HG03135 (cell line): ENCODE data around the gene KIF26B.

Source experiments
- ATAC-seq: cut with Tn5 transposase; IDR thresholded peaks from one replicate; pipeline ENCODE4 v1.9.1; 2021; ENCODE audit warnings: mild to moderate bottlenecking, moderate library complexity; ENCODE audit not compliant: unreplicated experiment

The KIF26B gene

DNA sequence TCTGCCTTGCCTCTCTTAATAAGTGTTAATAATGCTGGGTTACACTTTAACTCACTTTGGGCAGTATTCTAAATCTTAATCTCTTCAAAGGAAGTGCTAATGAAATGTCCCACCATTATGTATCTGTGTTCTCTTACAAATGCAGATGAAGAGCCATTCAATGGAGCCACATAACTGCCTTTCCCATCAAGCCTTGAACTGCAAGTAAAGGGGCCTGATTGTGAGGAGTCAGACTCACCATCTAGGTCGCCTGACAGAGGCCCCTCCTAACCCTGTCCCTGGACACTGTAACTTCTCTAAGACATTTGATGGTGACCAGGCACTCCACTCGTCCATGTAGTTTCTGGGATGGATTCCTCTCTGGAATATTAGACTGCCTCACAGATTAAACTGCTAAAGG, 329.4 kb downstream of the KIF26B start:
- ATAC-seq: no peak

DNA sequence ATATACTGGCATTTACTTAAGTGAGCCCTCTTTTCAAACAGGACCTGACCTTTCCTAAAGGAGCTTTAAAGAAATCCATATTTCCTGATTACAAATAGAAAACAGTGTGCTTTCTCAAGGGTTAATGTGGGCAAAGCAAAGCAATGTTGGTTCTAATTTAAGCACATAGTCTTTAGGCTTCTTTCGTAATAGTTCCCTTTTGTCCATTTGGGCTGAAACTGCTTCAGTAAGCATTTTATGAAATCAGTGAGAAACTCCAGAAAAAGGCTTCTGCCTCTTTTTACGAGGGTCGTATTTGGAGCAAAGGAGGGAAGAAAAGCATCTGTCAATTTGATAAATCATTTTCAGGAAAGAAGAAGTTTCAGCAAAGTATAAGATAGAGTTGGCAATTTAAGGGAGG, 331.2 kb downstream of the KIF26B start:
- ATAC-seq: no peak

DNA sequence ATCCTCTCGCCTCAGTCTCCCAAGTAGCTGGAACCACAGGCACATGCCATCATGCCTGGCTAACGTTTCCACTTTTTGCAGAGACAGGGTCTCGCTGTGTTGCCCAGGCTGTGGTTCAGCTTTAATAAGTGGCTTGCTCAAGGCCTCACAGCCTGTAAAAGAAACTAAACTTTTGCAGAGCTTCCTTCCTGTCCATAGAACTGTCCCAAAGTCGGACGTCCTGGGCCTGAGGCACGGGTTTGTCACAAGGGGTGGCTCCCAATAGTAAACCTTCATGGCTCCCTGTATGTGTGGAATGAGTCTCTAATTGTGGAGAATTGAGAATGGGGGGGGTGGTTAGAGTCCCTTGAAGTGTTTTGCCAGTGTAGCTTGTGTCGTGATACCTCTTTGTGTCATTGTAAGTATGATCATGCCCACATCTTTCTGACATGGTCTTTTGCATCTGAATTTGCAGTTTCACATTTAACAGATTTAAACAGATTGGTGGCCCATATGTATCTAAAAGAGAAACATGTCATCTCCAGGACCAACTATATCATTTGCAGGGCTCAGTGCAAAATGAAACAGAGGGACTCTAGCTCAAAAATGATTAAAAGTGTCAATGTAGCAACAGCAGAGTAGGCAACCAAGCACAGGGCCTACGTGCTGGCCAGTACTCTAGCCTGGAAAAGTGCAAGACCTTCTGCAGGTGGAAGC, 332.1 kb downstream of the KIF26B start:
- ATAC-seq: no peak

DNA sequence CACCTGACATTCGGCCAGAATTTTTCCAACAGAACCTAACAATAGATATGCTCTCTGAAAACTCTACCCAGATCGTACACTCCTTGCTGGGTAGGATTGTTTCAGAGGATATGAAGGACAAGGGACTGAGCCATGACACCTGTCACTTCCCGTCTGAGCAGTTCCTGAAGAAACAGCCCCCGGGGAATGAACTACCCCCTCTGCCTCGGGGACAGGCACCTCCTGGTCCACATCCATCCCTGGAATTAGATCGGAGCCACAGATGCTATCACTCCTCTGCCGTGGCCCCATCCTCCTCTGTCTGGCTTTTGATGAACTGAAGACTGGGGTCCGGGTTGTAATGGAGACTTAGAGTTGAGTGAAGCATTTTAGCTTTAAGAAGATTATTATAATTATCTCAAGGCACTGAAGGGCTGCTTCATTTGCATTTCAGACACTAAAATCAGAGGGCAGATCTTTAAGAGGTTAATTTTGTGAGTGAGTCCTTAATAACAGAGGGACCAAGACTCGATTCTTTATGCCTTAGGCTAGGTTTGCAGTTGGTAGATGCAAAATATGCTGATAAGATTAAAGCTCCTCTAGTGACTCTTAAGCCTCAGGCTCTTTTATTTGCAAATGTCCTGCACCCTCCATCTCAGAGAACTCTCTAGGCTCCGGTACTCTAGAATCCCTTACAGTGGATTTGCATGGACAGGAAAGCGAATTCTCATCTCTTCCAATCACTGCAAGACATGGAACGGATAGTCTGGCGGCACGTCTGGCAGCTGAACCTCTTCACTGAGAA, 333.8 kb downstream of the KIF26B start:
- ATAC-seq: no peak

DNA sequence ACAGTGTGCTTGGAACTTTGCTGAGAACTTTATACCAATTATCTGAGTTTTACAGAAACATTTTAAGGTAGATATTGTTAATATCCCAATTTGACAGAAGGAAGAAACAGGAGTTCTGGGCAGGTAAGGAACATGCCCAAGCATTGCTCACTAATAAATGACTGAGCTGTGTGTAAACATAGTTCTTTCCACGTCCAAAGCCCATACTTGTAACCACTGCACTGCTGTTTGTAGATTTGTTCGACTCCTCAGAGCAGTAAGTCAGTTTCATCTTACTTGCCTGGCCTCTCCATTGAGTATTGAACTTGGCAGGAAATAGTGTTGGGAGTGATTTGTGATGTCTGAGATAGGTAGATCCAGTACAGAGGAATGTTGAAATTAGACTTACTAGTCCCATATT, 335.1 kb downstream of the KIF26B start:
- ATAC-seq: no peak

DNA sequence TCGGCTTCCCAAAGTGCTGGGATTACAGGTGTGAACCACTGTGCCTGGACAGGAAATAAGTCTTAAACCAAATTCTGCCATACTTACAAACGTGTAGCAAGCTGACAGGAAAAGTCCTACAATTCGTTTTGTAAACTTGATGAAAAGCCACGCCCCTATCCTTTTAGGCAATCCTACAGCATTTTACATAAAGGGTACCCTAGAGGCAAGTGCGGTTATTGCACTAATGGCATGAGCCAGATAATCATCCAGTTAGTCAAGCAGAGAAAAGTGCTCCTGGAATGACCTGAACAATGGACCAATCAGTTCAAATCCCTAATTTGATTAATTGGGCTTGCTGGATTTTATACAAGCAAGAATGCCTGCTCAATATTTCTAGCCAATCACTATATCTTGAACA, 338.2 kb downstream of the KIF26B start:
- ATAC-seq: no peak

DNA sequence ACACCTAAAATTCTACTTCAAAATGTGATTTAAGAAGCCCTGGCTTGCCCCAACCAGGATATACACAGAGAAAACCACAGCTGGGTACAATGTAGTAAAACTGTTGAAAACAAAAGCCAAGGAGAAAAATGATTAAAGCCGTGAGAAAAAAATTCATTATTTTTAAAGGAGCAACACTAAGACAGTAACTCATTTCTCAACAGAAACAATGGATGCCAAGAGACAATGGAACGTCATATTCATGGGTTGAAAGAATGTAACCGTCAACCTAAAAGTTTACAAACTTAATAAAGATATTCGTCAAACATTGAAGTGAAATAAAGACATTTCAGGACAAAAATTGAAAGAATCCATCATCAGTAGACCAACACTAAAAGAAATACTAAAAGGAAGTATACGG, 340.9 kb downstream of the KIF26B start:
- no peak for ATAC-seq

DNA sequence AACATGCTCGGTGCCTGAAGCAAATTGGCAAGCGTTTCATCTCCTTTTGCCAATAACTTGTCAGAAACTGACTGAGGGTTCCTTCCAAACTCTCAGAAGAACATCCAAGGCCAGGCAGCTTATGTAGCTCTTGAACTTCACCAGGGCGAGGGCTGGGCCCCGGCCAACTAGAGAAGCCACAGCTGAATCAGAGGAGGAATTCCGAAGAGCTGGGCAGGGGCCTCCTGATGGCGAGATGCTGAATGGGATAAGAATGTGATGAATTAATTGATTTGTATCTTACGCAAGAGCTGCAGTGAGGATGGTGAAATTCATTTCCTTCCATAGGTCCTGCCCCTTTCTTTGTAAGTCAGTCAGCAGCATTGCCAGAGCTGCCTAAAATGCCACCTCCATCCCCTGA, 345.8 kb downstream of the KIF26B start:
- ATAC-seq: no peak

DNA sequence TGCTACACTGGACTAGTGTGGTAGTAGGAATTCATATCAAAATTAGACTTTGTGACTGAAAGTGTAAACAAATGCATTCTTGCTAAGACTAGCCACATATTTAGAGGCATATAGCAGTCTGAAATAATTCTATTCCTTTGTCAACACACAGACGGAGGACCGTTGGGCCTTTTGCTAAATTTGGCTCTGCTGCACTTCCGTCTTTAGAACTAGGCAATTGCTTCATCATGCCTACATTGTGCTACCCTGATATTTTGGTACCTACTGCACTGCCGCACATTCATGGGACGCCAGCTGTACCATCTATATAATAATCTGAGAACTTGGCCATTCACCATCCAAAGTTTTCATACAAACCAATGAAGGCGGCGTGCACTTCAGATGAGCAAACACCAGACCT, 346.8 kb downstream of the KIF26B start:
- no peak for ATAC-seq

DNA sequence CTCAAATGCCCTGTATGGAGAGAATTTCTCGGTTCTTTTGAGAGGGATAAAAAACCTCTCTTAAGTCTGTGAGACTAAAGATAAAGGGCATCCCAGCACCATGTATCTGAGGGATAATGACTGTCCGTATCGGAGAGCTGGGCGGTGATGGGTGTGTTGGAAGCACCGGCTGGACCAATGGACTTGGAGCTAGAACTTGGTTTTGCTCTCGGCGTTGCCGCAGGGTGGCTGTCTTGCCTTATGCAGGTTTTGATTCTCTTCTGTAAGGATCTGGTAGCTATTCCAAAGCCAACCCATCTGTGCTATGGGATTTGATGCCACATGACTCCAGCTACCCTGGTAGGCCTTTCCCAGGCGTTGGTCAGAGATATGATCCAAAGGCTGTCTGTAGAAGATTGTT, 348.8 kb downstream of the KIF26B start:
- no peak for ATAC-seq

DNA sequence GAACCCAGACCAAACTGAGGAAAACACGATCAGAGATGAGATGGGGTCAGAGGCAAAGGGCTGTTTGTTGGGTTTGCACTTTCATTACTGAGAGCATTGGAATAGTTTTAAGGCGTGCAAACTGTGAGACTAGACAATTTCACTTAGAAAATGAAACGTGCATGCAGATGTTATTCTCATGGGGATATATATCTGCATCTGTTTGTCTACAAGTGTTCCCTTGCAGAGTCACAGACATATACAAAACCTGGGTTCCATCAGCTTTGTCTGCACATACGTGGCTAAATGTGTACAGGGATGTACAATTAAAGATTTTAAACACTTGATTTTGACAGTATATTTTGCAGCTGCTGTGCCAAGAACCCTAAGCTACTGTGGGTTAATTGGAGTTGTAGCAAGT, 355.4 kb downstream of the KIF26B start:
- ATAC-seq: no peak

DNA sequence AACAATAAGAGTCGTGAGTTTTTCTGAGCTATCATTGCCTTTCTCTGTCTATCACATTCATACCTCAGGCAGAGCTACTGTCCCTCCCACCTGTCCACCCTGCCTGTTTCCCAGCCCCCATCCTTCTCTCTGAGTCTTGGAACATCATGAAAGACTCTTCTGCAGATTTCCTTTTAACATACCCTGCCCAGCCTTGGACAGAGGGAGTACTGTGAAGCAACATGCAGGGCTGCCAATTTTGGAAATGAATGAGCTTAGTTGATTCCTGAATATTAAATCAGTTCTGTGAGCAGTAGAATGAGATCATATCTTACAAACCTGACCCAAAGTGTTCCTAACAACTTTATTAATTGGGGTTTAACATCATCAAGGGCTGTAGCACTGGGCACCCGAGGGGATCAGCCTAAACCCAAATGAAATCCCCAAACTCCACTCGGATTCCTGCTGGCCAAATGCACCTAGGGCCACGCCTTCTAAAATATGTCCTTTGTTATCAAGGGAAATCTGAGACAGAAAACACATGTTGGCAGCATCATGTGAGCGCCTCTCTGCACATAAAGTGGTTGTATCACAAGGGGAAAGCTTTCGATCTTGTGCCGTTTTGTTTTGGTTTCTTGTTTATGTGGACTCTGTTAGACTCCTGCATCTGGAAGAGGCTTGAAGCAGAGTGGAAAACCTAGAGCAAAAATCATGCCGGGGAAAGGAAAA, 357.6 kb downstream of the KIF26B start:
- no peak for ATAC-seq

DNA sequence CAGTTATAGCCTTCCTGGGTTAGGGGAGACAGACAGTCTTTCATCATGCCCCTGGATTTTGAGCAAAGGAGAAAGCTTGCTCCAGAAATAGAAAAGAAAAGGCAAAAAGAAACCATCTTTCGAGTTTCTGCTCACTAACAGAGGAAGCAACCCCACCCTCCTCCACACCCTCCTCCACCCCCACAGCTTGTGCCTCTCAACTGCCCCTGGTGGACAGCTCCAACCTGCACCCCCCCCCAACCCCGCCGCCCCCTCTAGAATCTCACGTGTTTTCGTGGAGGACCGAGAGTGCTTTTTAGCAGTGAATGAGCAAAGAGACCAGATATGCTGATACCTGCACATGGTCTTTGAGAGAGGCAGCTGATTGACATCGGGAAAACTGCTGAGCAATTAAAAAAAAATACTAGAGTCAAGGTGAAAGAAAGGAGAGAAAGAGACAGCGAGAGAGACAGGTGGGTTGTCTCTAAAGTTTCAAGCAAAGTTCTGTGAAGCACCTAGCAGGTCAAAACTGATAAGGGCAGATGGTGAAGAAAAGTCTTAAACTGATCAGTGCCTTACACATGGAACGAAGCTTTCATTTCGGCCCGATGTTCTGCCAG, 358.3 kb downstream of the KIF26B start:
- no peak for ATAC-seq

DNA sequence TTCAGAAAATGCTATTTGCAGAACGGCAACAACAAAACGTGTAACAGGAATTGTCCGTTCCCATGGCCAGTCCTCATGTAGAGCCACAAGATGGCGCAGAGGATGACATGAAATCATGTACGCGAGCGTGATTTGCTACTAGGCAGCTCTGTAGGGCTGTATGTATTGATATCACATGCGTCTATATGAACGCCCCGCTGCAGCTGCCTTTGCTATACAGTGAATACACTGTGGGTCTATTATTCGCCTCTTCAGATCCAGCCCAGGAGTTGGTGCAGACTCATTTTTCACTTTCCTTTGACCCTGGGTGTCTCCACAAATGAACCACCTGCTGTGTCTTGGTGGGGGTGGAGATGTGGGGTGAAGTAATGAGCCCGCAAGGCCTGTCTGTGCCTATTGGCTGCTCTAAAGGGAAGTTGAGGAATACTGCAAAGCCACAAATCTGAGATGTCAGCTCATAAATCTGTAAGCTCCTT, 361.5 kb downstream of the KIF26B start:
- no peak for ATAC-seq

DNA sequence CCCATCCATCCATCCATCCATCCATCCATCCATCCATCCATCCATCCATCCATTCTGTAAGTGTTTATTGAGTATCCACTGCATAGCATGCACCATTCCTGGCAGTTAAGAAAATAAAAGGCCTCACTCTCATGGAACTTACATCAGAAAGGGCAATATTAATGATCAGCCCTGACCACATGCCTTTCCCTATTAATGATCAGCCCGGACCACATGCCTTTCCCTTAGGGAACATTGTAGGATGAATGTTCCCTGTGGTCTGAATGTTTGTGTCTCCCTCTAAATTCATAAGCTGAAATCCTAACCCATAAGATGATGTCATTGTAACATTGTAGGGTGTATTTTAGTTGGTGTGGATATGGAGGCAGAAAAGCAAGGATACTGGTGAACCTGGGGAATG, 365.8 kb downstream of the KIF26B start:
- ATAC-seq: no peak

DNA sequence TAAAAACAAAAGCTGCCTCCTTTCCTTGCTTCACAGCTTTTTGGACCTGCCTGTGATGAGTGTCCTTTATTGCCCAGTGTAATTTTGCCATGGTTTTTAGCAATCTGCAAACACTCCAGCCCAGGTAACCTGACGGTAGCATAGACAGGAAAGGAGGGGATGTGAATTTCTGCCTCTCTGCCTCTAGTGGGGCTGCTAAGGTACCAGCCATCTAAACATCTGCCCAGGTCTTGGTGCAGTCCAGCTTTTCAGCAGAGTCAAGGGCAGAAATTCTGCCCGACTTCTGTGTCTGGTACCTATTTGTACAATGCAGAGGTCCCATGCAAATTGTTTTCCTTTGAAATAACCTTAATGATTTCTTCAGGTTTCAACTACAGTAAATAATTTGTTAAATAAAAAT, 371.4 kb downstream of the KIF26B start:
- no peak for ATAC-seq

DNA sequence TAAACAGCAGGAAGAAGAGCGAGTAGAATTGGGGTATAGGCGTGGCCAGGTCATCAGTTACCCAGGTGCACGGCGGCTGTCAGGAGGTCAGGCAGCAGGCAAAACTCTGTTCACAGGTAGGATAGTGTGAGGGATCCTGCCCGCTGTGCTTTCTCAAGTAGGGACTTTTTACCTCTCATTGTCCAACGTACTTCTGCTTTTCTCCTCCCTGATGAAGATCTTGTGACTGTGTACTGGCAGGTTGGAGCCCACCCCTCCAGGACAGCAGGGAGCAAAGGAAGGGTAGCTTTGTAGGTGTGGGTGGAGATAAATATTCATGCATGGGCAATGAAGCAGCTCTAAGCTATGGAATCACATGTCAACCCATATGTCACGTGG, 373.5 kb downstream of the KIF26B start:
- ATAC-seq: no peak

DNA sequence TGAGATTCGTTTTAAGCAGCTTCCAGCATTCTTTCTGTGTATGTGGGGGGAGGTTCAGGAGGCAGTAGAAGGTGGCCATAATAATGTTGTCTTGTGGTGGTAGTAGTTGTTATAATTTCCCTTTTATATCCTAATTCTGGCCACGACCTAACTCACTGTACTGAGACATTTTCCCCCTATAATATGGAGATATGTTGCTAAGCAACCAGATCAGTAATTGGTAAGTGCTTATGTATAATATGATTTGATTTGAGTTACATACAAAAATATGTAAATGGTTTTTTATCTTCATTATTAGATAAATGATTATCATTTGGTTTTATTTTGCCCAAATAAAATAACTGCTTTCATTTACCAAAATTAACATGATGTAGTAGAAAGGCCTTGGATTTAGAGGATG, 376.2 kb downstream of the KIF26B start:
- no peak for ATAC-seq

DNA sequence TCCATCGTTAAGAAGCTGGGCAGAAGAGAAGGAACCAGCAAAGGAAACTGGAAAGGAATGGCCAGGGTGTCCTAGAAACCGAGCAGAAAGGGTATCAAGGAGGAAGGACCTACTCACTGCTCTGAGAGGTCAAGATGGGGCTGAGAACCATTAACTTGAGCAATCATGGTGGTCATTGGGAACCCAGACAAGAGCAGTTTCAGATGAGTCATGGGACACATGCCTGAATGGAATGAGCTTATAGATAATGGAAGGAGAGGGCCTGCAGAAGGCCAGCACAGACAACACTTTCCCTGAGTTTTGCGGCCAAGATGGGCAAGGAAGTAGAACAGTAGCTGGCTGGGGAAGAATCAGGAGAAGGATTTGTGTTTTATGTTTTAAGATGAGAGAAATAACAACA, 383.2 kb downstream of the KIF26B start:
- ATAC-seq: no peak

DNA sequence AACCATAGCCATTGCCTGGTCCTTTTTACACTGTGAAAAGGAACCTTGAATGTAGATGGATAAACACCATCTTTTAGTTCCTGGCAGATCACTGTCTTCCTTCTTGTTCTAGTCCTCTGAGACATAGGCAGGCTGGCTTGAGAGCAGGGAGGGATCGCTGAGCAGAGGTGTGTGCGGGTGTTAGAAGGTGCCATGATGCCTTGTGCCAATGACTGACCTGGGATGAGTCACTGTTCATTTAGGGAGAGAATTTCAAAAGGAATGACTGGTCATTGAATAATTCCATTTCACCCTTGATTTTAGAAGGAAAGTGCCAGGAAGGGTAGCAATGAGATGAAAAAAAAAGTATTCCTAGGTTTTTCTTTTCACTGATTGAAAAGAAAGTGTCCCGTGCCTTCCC, 383.9 kb downstream of the KIF26B start:
- ATAC-seq: no peak

DNA sequence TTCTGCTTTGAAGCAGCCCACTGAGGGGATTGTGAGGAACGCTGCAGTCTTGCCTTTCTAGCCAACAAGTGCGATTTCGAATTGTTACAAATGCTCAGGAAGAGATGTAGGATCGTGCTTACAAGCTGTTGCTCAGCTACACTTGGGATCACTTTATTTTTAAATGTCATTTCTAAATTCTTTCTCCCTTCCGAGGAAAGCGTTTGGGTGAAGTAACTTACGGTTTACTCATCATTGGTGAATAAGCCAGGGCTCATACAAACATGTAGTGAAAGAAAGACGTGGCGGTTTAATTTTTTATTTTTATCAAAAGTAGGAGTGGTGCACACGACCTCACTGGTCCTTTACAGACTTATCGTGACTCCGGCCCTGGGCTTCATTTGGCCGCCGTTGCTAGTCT, 386.6 kb downstream of the KIF26B start:
- ATAC-seq: no peak

DNA sequence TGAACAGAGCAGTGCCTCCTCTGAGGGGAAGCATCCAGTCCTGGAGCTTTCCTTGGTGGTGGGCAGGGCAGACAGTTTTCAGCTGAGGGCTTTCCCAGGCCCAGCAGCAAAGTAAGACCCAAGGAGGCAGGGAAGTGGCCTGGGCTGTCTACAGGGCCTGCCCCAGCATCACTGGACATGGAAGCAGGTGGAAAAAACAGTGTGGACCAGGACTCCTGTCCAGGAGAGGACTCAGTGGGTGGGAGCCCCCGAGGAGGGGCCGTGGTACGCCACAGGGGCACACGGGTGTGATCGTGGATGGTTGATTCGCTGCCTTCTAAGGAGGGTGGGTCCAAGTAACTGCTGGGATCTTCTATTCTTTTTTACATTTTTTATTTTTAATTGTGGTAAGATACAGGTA, 387.6 kb downstream of the KIF26B start:
- ATAC-seq: no peak
